Neutrophil (primary cell): ENCODE results near the gene FZD2.

Experiments used
- H3K27ac ChIP-seq: fragments of 200-600 bp; sonication (generic); 2 replicates; pipeline ENCODE4 v1.5.1; 2016; ENCODE audit warnings: mild to moderate bottlenecking, moderate library complexity
- H3K27me3 ChIP-seq: fragments of 200-600 bp; sonication (generic); 2 replicates; pipeline ENCODE4 v1.6.0; 2016; ENCODE audit warnings: mild to moderate bottlenecking
- H3K36me3 ChIP-seq: fragments of 200-600 bp; sonication (generic); 2 replicates; pipeline ENCODE4 v1.5.1; 2017
- H3K4me1 ChIP-seq, 2 experiments: fragments of 200-600 bp in 1 of 2; sonication (generic) in 1 of 2; 1 replicate in 1 of 2; 2 replicates in 1 of 2; pipeline versions ENCODE4 v1.5.1 to v1.6.1; 2013 to 2016; ENCODE audit warnings: low read depth in 1 of 2, low read length in 1 of 2, mild to moderate bottlenecking in 1 of 2, moderate library complexity in 1 of 2; ENCODE audit not compliant: control insufficient read depth in 1 of 2, insufficient read depth in 1 of 2
- H3K4me3 ChIP-seq, 2 experiments: fragments of 200-600 bp in 1 of 2; sonication (generic) in 1 of 2; 1 replicate in 1 of 2; 2 replicates in 1 of 2; pipeline ENCODE4 v1.5.1; 2013 to 2016; ENCODE audit warnings: low read depth in 1 of 2, low read length in 1 of 2, mild to moderate bottlenecking in 1 of 2, moderate library complexity in 1 of 2
- H3K9me3 ChIP-seq: fragments of 200-600 bp; sonication (generic); 2 replicates; pipeline ENCODE4 v1.5.1; 2016
- TF ChIP-seq, protein P1 (sequence below): fragments of 200-600 bp; sonication (generic); IDR thresholded peaks from 2 replicates; pipeline ENCODE4 v1.5.1; 2016; ENCODE audit warnings: antibody characterized with exemption

The FZD2 gene

DNA sequence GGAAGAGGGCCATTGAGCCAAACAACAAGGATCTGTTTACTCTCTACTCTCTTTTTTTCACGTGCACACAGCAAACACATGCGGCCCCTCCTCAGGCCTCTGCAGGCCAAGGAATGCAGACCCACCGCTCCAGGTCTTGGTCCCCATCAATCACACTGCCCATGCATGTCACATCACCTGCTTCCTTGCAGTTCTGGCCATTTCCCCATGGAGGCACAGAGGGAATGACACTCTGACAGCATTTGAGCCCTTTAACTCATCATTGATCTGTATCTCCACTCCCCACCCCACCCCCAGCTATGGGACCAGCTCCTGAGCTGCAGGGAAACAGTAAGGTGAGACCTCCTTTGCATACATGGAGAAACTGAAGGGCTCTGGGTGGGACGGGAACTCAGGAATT lies 53.0 kb downstream of the FZD2 start:
- Histone ChIP-seq H3K4me1 (peaks cover 6% of the 10 kb centered on the region in 2 experiments), H3K27me3 (no peaks in the 10 kb centered on the region), H3K27ac (no peak overlapping the region), H3K4me3 (no peak overlapping the region), H3K9me3 (no peaks in the 10 kb centered on the region), H3K36me3 (no peaks in the 10 kb centered on the region)
- TF ChIP-seq, protein P1, sequence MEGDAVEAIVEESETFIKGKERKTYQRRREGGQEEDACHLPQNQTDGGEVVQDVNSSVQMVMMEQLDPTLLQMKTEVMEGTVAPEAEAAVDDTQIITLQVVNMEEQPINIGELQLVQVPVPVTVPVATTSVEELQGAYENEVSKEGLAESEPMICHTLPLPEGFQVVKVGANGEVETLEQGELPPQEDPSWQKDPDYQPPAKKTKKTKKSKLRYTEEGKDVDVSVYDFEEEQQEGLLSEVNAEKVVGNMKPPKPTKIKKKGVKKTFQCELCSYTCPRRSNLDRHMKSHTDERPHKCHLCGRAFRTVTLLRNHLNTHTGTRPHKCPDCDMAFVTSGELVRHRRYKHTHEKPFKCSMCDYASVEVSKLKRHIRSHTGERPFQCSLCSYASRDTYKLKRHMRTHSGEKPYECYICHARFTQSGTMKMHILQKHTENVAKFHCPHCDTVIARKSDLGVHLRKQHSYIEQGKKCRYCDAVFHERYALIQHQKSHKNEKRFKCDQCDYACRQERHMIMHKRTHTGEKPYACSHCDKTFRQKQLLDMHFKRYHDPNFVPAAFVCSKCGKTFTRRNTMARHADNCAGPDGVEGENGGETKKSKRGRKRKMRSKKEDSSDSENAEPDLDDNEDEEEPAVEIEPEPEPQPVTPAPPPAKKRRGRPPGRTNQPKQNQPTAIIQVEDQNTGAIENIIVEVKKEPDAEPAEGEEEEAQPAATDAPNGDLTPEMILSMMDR: no peak
